Spleen (tissue), 7 donors: ENCODE data around the gene DISC1.

Experiments
- CTCF ChIP-seq, 11 experiments: fragments of 200-600 bp in 7 of 11; fragments of 450-650 bp in 4 of 11; sonication (generic) in 4 of 11; IDR thresholded peaks in 8 of 11; conservative IDR thresholded peaks in 3 of 11; 1 replicate in 7 of 11; 2 replicates in 4 of 11; pipeline versions ENCODE4 v1.4.0 to v1.8.0; 2016 to 2021; ENCODE audit warnings: antibody characterized with exemption in 11 of 11, inconsistent platforms in 4 of 11, mild to moderate bottlenecking in 1 of 11
- POLR2AphosphoS5 ChIP-seq, 3 donors: sonication (generic); formaldehyde crosslinking; IDR thresholded peaks; one replicate each; pipeline ENCODE4 v1.5.1; 2017; ENCODE audit warnings: antibody characterized with exemption in 3 of 3
- donor health status: DM: no; HTN: no; CAD: no; lungs with moderate emphysema.
- donor health status: DM: no; HTN: no; CAD: no.
- donor health status: DM: no; HTN: no; CAD: no.

GRCh38 chr1:231724876-231725647 is 98.5 kb downstream of the DISC1 start:
- peak in 6 of 11 experiments; percentile 18 to 58 (median 38) for TF ChIP-seq CTCF (IDR thresholded peaks at IDR 0.05 in 8 of 11, conservative IDR thresholded peaks at IDR 0.05 in 3 of 11)
- TF ChIP-seq POLR2AphosphoS5 (IDR thresholded peaks at IDR 0.05), result no peak
